GM19099 (cell line): Measurements from ENCODE around the gene DCAF6.

Experiments
- POLR2A ChIP-seq: IDR thresholded peaks from 3 replicates; pipeline ENCODE4 v1.6.1; 2011; ENCODE audit warnings: low read depth; ENCODE audit not compliant: insufficient read length; ENCODE audit errors: extremely low read depth

The DCAF6 gene

DNA sequence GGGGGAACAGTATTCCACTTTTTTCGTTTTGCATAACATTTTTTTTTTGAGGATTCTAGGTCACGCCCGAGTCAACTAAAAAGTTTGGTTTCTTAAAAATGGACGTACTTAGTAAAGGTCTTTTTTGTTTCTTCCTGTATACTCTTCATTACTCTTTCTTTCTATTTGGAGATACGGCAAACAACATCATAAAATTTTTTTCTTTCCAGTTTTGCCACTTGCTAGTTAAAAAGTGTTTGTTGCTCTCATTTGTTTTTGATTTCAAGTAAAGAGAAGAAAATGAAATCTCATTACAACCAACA lies 1.2 kb downstream of the DCAF6 start:
- TF ChIP-seq POLR2A, result no peak

- TF ChIP-seq POLR2A, result no peak
Observed at GRCh38 chr1:167938080-167938636, 1.7 kb downstream of the DCAF6 start.

DNA sequence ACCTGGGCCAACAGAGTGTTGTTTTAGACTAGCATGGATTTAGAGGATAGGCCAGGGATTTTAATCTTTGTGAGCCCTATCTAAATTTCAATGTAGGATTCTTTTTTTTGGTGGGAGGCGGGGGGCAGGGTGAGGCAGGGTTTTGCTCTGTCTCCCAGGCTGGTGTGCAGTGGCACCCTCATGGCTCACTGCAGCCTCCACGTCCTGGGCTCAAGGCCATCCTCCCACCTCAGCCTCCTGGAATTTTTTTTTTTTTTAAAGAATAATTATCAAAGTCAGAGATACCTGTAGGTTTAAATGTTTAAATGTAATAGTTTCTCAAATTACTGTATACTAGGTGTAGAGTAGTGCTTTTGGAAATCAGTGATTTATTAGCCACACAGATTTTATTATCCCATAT lies 3.8 kb downstream of the DCAF6 start:
- no peak for TF ChIP-seq POLR2A

- no peak for TF ChIP-seq POLR2A
Observed at GRCh38 chr1:167943541-167943940, 7.1 kb downstream of the DCAF6 start.

DNA sequence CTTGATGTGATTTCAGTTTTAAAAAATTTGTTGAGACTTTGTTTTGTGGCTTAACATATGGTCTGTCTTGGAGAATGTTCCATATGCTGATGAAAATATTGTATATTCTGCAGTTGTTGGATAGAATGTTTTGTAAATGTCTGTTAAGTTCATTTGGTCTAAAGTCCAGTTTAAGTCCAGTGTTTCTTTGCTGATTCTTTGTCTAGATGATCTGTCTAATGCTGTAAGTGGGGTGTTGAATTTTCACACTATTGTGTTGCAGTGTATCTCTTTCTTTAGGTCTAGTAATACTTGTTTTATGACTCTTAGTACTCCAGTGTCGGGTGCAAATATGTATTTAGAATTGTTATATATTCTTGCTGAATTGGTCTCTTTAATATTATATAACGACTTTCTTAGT lies 11.2 kb downstream of the DCAF6 start:
- no peak for TF ChIP-seq POLR2A

DNA sequence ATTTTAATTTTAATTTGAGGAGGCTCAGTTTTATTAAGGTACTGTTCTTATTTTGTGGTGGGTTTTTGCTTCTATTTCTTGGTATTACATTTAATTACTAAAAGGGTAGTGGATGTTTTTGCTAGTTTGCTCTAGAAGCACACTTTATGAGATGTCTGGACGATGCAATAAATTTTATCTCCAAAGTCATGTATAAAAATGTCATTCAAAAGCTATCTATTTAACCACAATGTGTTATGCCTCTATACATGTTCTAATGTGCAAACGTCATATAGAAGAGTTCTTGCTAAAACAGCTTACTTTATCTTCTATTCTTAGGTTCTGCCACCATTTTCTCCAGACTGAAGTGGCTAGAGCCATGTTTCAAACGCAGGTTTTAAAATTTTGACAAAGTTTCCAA lies 13.3 kb downstream of the DCAF6 start:
- no peak for TF ChIP-seq POLR2A

- no peak for TF ChIP-seq POLR2A
Observed at GRCh38 chr1:167950569-167950968, 14.1 kb downstream of the DCAF6 start.

- TF ChIP-seq POLR2A, result no peak
Observed at GRCh38 chr1:167955915-167956314, 19.4 kb downstream of the DCAF6 start.

- no peak for TF ChIP-seq POLR2A
Observed at GRCh38 chr1:167957710-167958109, 21.2 kb downstream of the DCAF6 start.

DNA sequence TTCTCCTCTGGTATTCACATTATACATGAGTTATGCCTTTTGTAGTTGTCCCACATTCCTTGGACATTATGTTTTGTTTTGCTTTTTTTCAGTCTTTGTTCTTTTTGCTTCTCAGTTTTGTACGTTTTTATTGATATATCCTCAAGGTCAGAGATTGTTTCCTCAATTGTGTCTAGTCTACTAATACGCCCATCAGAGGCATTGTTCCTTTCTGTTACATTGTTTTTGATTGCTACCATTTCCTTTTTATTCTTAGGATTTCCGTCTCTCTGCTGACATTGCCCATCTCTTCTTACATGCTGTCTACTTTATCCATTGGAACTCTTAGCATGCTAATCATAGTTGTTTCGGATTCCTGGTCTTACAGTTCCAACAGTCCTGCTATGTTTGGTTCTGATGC lies 28.2 kb downstream of the DCAF6 start:
- no peak for TF ChIP-seq POLR2A

DNA sequence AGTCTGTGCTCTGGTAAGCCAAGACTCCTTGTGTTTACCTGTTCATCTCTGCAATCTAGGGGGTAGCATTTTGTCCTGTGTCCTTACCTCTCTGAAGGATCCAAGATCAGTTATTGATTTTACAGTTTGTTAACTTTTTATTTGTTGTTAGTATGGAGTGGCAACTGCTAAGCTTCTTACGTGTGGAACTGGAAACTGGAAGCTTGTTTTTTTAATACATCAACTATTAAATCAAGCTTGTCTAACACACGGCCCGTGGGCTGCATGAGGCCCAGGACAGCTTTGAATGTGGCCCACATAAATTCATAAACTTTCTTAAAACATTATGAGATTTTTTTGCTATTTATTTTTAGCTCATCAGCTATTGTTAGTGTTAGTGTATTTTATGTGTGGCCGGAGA lies 29.6 kb downstream of the DCAF6 start:
- no peak for TF ChIP-seq POLR2A

DNA sequence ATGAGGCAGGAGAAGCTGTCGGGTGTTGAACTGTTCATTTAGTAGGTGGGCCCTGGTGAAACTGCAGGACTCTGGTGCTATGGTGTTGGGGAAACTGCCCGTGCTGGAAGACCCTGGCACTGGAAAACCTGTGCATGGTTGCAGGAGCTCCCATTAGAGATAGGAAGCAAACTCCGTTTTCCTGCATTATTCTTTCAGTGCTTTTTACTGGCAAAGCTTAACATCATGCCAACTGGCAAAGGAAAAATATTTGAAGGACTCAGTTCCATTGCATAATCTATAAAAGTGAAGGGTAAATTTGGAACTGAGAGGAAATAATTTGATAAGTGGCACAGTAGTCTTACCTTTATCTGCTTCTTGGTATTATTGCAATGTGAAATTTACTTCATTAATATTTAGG lies 32.1 kb downstream of the DCAF6 start:
- no peak for TF ChIP-seq POLR2A

- no peak for TF ChIP-seq POLR2A
Observed at GRCh38 chr1:167973832-167974231, 37.3 kb downstream of the DCAF6 start.

- no peak for TF ChIP-seq POLR2A
Observed at GRCh38 chr1:167974698-167975097, 38.2 kb downstream of the DCAF6 start.

- TF ChIP-seq POLR2A, result no peak
Observed at GRCh38 chr1:167977245-167977644, 40.8 kb downstream of the DCAF6 start.

GRCh38 chr1:167981933-167982332 lies 45.5 kb downstream of the DCAF6 start:
- TF ChIP-seq POLR2A, result no peak

- no peak for TF ChIP-seq POLR2A
Observed at GRCh38 chr1:167983797-167984420, 47.4 kb downstream of the DCAF6 start.
